ENCODE data around the gene KDM2B. TPM values are rescaled to one million over a fixed set of nuclear protein-coding genes. Genes with fewer than 3 reads are reported as not detected.

The KDM2B gene
- total RNA-seq, 1 donor from 2014 or later: 10.1 TPM

DNA sequence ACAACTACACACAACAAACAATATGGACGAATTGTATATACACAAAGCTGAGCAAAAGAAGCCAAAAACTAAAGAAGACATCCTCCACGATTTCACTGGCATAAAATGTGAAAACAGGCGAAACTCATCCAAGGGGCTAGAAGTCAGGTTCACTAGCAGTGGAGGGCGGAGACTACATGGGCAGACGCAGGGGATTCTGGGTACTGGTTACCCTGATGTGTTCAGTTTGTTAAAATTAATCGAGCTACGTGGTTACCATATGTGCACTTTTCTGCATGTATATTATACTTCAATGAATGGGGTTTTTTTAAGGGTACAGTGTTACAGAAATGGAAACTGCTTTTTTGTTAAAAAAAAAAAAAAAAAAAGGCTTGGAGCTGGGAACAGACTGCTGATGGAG is 12.3 kb downstream of the KDM2B start:
- no peak for ATAC-seq
- DNase-seq (ENCODE audit: low spot score): no peak

DNA sequence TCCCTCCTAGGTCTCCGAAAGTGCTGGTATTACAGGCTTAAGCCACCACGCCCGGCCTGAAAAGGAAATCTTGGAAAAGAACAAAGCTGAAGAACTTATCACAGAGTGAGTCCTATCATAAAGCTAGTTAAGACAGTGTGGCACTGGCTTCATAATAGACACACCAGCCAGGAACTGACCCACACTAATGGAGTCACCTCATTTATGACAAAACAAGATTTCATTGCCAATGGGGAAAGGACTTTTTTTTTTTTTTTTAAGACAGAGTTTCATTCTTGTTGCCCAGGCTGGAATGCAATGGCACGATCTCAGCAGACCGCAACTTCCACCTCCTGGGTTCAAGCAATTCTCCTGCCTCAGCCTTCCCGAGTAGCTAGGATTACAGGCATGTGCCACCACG is 15.7 kb downstream of the KDM2B start:
- ATAC-seq (no peak), DNase-seq (ENCODE audit: low spot score) (no peak)

DNA sequence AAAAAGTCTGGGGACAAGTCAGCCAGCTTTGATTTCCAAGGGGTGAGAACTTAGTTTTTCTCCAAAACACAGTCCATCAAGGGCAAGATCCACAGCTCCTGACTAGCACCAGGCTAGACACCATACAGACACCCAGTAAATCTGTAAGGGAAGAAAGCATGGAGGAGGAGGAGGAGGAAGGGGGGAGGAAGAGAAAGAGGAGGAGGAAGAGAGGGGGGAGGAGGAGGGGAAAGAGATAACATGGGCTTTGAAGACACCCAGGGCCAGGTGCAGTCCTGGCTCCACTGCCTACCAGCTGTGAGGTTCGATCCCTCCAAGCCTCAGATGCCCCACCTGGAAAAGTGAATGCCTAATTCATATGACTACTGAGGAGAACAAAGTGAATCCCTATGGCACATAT is 18.3 kb downstream of the KDM2B start:
- ATAC-seq (no peak), DNase-seq (ENCODE audit: low spot score) (no peak)

DNA sequence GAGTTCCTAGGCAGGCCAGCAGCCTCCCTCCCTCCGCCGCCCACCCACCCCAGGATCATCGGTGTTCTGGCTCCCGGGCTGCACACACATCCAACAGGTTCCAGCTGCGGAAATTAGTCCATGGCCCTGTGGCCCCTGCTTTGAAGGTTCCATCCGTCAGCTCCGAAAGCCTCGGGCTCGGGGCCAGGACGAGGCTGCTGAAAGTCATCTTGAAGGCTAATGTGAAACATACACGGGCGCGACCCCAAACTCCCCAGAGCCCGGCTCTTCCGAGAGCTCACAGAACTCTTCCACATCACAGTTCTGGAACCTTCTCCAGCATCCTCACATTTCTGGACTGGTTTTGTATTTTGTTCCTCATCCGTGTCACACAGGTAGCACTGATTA is 19.8 kb downstream of the KDM2B start:
- DNase-seq (ENCODE audit: low spot score) (no peak), ATAC-seq (no peak)

DNA sequence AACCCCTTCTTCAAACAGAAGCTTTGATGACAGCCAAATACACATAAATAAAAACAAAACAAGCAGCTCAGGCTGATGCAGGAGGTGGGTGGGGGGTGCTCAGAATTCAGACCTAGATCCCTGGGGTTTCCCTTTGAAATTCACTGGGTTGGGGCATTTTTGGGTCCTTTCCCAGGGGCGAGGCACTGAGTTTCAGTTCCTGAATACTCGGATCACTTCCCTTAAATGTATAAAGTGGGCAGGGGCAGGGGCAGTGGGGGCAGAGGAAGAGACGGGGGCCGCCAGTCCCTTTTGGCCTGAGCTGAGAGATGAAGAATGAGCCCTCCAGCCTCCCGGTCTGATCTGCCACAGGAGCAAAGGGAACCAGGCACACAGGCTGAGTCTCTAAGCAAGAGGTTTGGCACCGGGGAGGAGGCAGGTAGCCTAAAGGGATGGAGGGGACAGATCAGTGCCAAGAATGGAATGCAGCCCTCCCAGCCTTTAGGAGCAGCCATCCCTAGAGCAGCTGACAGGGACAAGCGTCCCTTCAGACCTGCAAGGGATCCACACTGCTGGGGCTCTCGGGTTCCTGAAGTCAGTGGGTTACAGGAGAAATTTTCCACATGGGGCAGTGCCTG is 20.3 kb downstream of the KDM2B start:
- no peak for ATAC-seq
- no peak for DNase-seq (ENCODE audit: low spot score)

DNA sequence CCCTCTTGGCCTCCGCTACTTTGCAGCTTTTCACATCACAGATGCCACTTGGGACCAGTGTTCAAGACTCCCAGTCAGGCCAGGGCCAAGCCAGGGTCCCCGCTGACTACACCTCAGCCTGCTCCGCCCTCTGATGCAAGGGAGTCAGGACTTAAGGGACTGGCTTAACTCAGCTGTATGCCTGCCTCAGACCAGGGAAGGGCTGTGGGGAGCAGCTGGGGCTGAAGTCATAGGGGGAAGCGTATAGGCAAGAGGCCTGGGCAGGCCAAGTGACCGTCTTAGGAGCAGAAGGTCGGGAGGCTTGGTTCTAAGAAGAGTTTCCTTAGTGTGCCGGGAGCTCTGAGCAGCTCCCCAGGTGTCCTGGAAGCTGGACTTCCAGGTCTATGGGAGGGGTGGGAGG is 21.9 kb downstream of the KDM2B start:
- no peak for ATAC-seq
- no peak for DNase-seq (ENCODE audit: low spot score)

DNA sequence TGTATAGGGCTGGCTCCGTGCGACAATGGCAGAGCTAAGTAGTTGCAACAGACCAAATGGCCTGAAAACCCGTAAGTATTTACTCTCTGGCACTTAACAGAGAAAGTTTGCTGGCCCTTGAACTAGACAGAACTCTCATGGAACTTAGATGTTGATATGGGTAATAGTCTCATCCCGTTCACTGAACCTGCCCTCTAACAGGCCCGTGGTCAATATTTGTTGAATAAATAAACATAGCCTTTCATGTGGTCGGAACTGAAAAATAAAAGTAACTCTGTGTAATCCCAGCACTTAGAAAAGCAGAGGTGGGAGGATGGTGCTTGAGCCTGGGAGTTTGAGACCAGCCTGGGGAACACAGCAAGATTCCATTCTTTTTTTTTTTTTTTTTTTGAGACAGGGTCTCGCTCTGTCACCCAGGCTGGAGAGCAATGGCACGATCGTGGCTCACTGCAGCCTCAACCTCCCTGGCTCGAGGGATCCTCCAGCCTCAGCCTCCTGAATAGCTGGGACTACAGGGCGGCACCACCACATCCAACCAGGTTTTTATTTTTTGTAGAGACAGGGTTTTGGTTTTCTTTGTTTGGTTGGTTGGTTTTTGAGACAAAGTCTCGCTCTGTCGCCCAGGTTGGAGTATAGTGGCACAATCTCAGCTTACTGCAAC is 29.7 kb downstream of the KDM2B start:
- ATAC-seq (peak; percentile 82), DNase-seq (ENCODE audit: low spot score) (peak; percentile 65)

DNA sequence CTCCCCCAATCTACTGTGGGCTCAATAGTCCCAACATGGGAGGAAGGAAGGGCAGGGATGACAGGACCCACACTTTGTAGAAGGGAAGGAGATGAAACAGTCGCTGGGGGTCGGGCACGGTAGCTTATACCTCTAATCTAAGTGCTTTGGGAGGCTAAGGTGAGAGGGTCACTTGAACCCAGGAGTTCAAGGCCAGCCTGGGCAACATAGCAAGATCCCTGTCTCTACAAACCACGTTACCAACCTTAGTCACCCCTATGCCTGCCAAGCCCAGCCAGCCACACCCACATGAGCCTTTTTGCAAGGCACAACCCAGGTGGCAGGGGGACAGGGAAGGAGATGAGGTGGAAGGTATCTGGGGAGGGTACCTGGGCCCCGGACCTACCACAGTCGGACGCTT is 31.7 kb downstream of the KDM2B start:
- DNase-seq (ENCODE audit: low spot score): no peak
- no peak for ATAC-seq

DNA sequence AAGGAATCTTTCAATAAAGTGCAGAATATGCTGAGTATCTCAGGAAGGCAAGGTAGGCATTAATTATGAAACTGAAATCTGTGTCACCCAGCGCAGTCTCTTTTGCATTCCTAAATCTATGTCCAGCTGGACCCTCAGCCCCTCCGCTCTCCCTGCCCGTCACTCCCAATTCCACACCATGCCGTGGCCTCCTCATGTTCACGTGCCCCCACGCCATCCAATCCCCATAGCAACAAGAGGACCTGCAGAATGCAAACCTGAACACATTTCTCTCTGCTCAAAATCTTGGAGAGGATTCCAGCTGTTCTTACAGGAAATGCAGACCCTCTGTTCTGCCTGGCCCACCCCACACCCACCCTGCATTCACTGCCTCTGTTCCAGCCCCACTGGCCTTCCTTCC is 35.3 kb downstream of the KDM2B start:
- no peak for DNase-seq (ENCODE audit: low spot score)
- ATAC-seq: no peak

DNA sequence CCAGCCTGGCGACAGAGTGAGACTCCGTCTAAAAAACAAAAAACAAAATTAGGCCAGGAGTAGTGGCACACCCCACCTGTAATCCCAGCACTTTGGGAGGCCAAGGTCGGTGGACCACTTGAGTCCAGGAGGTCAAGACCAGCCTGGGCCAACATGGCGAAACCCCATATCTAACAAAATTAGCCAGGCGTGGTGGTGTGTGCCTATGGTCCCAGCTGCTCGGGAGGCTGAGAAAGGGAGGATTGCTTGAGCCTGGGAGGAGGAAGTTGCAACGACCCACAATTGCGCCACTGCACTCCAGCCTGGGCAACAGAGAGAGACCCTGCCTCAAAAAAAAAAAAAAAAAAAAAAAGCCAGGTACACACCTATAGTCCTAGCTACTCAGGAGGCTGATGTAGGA is 37.0 kb downstream of the KDM2B start:
- ATAC-seq (no peak), DNase-seq (ENCODE audit: low spot score) (no peak)

DNA sequence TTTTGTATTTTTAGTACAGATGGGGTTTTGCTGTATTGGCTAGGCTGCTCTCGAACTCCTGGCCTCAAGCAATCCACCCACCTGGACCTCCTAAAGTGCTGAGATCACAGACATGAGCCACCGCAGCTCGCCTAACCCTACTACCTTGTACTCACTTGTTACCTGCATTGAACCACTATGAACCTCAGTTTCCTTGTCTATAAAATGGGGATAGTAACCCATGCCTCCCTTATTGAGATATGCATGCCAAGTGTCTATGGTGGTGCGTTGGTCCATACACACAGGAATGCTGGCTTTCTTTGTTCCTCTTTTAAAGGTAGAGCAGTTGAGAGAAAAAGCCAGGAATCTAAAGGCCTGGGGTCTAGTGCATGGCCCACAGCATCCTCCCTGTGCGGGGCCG is 40.9 kb downstream of the KDM2B start:
- DNase-seq (ENCODE audit: low spot score): no peak
- no peak for ATAC-seq

DNA sequence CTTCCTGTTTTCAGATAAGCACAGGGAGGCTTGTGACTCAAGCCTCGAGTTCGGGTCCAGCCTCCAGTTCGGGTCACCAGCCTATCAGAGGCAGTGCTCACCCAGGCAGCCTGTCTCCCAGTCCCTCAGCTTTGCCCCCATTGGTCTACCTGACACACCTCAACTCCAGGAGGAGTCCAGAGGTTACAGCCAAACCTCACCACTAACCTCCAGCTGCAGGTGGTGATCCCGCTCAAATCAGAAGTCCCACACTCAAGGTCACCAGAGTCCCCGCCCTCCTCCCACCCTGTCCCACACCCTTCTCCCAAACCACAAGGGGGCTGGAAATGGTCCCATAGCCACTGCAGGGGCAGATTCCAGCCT is 42.1 kb downstream of the KDM2B start:
- DNase-seq (ENCODE audit: low spot score) (peak; percentile 81), ATAC-seq (peak; percentile 45)

DNA sequence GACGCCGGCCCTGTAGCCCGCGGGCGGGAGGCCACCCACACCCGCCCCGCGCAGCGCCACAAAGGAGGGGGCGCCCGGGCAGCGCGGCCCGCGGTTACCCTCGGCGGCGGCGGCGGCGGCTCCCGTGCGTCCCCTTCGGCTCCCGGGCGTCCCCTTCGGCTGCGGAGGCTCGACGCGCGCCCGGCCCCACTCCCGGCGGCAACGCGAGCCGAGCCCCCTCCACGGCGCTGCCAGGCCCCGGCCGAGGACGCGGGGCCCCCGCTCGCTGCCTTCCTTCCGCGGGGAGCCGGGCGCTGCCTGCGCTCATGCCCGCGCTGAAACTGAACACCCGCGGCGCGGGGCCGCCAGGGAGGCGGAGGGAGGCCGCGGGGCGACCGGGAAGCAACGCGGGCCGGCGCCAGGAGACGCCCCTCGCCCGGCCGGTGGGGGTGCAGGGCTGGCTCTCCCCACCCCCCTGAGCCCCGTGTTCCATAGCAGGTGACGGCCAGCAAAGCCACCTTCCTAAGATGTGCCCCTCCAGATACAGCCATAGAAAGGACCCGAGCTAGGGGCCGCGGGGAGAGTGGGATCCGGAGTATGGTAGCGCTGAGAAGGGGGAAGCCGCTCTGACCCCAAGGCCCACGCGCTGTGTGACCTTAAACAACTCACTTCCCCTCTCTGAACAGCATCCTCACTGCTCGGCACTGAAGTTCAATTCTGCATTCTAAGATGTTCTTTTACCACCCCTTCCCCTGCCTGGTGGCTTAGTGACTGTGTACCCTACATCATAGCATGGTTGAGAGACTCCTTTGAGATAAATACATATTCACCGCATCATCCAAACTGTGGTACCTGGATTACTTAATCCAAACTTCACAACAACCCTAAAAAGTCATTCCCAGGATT is 42.8 kb downstream of the KDM2B start:
- peak; percentile 19 for ATAC-seq
- no peak for DNase-seq (ENCODE audit: low spot score)

DNA sequence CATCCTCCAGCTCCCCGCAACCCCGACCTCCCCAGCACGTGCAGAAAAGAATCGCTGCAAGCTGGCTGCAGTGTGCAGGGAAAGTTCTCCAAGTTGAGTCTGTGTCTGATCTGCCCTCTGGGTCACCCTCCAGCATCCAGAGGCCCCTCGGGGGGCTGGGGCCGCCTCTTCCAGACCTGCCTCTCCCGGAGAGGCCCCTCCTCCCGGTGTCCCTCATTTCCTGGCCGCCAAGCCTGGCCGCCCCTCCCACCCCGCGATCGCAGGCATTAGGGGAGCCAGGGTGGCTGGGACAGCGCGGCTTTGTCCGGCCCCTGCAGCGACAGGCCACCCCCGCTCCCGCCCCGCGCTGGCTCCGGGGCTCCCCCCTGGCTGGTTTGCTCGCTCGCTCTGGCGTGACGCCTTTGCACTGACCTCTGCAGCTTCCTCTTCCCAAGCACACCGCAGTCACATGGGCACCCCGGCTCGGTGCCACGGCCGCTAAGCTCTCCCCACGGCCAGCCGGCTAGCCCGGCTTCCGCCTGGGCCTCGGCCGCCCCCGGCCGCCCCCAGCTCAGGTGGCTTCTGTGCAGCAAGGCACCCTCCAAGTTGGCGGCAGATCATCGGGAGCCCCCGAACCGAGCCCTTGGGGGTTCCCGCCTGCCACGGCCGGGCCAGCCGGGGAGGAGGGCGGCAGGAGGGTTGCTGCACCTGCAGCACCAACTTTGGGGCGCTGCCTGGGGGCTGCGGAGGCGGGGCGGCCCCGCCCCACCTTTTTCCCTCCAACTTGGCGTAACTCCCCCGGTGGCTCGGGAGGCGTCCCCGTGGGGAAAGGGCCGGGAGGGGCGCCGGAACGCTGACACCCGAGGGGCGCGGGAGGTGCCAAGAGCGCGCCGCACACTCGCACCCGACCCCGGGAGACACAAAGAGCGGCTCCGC is 43.7 kb downstream of the KDM2B start:
- ATAC-seq (peak; percentile 75), DNase-seq (ENCODE audit: low spot score) (peak; percentile 98)

DNA sequence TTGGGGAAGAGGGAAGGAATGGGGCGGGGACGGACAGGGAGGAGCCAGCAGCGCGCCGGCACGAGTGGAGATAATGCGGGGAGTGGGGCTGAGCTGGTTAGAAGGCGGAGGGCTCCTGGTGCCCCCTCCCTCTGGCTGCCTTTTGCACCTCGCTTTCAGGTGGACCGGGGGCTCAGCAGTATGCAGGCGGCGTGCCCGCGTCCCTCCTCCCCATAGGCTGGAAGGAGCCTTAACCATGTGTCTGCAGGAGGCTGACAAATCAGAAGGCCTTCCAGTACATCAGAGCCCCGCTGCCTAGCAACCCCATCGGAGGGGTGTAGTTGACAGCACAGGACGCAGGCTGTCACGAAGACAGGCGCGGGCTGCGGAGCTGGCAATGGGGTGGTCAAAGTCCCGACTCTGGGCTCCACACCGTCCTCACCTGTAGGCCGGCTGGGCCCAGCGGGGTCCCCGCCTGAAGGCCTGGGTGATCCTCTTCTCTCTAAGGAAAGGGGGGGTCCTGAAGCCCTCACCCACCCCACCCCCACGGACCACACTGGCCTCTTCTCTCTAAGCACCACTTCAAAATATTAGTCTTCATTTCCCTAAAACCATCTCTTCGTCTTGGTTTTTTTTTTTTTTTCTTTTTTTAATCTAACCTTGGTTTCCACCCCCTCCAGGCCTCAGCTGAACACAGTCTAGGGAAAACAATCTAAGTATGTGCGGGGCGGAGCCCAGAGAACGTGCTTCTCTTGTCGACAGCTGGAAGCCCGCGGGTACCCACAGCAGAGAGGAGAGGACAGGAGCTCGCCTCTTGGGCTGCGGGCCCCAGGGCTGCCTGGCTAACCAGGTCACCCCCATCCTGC is 44.5 kb downstream of the KDM2B start:
- peak; percentile 55 for ATAC-seq
- DNase-seq (ENCODE audit: low spot score): peak; percentile 81

DNA sequence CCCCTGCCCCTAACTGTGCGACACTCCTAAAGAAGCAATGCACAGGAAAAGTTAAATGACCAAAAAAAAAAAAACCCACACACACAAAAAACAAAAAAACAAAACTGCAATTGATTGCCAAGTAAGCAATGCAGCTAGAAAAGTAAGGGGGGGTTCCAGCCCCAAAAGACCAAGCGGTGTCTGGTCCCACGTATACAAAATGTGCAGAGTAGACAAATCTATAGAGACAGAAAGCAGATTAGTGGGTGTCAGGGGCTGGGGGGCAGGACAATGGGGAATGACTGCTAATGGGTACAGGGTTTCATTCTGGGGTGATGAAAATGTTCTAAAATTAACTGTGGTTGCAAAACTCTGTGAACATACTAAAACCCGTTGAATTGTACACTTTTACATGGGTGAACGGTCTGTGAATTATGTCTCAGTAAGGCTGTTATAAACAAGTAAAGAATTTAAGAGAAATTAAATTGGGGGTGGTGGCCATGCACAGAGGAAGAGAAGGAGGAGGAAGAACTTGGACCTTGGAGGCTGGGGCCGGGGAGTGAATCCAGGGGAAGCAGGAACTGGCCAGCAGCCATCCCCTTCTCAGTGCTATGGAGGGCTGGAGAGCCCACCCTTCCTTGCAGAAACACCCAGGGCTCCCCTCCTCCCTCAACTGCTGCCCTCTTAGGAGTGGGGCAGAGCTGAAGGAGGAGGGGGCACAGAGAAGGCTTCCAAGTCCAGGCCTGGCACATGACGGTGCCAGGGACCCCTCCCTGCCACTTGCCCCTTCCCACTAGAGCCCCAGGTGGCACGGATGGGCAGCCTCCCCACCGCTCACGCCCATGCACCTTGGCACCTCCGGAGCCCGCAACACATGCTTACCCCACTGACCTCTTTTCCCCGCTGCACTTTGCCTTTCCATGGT is 45.4 kb downstream of the KDM2B start:
- DNase-seq (ENCODE audit: low spot score) (no peak), ATAC-seq (no peak)

DNA sequence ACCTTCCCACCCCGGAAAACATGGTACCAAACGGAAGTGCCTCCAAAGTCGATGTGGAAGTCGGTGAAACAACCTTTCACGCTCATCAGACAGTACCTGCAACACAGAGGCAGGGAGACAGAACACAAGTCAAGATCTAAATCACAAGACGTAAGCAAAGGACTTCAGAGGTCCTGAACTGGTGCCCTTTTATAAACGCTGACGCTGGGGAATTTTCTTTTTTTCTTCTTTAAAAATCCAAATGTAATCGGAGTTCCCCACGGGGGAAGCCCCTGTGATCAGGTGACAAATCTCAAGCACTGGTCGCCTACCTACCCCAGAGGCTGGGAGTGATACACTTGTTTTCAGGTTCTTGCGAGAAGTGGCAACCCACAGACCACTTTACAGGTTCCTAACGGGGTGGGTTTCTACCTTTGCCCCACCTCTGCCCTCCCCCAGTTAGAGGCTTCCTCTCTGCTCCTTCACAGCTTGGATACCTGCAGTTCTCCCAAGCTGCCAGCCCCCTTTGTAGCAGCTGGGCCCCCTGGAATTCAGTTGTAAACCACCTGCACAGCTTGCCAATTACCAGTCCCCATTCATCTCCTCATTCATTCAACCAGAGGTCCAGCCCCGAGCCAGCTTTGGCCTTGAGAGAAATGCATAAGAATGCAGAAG is 46.2 kb downstream of the KDM2B start:
- DNase-seq (ENCODE audit: low spot score) (no peak), ATAC-seq (no peak)

DNA sequence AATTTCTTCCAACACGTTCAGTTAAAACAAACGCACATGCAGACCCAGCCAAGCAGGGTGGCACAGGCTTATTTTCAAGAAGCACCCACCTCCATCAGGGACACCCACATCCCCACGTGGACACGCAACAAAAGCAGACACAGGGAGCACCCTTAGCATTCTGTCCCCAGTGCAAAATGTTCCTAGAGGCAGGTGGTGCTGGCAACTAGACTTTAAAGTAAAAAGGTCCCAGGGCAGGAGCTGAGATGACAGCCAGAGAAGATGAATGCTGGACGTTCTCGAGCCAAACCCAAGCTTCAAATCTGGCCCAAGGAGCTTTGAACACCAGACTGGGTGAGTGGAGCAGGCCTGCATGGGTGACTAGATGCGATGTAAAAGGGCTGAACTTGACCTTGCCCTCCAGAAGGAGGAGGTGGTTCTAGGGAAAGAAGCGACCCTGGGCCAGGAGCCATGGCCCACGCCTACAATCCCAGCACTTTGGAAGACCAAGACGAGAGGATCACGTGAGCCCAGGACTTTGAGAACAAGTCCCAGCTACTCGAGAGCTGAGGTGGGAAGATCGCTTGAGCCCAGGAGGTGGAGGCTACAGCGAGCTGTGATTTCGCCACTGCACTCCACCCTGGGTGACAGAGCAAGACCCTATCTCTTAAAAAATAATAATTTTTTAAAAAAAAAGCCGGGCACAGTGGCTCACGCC is 47.3 kb downstream of the KDM2B start:
- DNase-seq (ENCODE audit: low spot score): no peak
- no peak for ATAC-seq
